Measurements from ENCODE around the gene ZNF3.

ZNF3 gene

DNA sequence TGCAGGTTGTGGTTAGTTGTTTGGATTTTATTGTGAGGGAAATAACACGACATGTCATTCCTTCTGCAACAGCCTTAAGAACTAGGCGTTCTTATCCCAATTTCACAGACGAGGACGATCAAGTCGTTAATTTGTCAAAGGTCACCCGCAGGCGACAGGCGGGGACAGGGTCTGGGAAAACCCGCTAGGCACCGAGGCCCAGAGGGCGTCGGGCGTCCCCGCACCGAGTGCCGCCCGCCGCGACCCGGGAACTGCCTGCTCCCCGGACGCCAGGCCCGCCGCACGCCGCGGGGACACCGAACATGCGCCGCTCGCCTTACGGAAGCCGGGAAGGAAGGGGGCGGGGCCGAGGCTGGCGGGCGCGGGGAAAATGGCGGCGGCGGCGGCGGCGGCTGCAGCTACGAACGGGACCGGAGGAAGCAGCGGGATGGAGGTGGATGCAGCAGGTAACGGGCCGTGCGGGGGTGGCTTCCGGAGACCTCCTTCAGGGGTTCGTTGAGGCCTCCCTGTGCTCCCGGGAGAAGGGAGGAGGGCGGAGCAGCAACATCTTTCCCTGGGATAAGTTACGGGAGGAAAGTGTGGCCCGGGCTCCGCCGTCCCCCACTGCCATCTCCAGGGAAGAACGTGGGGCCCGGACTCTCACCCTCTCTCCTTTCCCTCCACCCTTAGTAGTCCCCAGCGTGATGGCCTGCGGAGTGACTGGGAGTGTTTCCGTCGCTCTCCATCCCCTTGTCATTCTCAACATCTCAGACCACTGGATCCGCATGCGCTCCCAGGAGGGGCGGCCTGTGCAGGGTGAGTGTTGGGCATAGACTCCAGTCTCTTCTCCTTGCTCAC is 7.3 kb upstream of the ZNF3 start, which contains the start of gene COPS6 (continued):
- TF ChIP-seq KLF16 (tag by site-specific recombination; IDR thresholded peaks at IDR 0.05) (peak; percentile 83), ZSCAN30 (tag by site-specific recombination; IDR thresholded peaks at IDR 0.05) (peak; percentile 86), ZNF394 (tag by site-specific recombination; IDR thresholded peaks at IDR 0.05; ENCODE audit: borderline replicate concordance) (peak; percentile 59; the same call in 1 of the 2 replicates), ZNF184 (tag by site-specific recombination; IDR thresholded peaks at IDR 0.05) (0 out of 2 replicates have a peak, but pooled peaks have one; percentile 12), ZNF324 (tag by site-specific recombination; IDR thresholded peaks at IDR 0.05) (0 out of 2 replicates have a peak, but pooled peaks have one; percentile 37), EGR2 (tag by site-specific recombination; IDR thresholded peaks at IDR 0.05; ENCODE audit: low read depth) (peak; percentile 36; the same call in 1 of the 2 replicates), ZFP69B (tag by site-specific recombination; IDR thresholded peaks at IDR 0.05) (peak; percentile 78), ZBTB8A (tag by site-specific recombination; IDR thresholded peaks at IDR 0.05) (peak; percentile 96), PRDM1 (tag by site-specific recombination; IDR thresholded peaks at IDR 0.05) (peak; percentile 80; the same call in 1 of the 2 replicates), ZNF398 (tag by site-specific recombination; IDR thresholded peaks at IDR 0.05) (peak; percentile 33; the same call in 1 of the 2 replicates), SCRT2 (tag by site-specific recombination; IDR thresholded peaks at IDR 0.05) (peak; percentile 26; the same call in 1 of the 2 replicates), ZBTB48 (tag by site-specific recombination; IDR thresholded peaks at IDR 0.05) (no peak), ZNF654 (tag by site-specific recombination; IDR thresholded peaks at IDR 0.05; ENCODE audit: low read depth) (no peak), ZXDB (tag by site-specific recombination; IDR thresholded peaks at IDR 0.05) (peak; percentile 88), ZNF366 (tag by site-specific recombination; conservative IDR thresholded peaks at IDR 0.05) (peak; percentile 28), PBX3 (CRISPR knock-in tag; IDR thresholded peaks at IDR 0.05) (peak; percentile 91; the same call in 1 of the 2 replicates), ZNF2 (tag by site-specific recombination; IDR thresholded peaks at IDR 0.05) (no peak), ZNF843 (tag by site-specific recombination; IDR thresholded peaks at IDR 0.05) (0 out of 2 replicates have a peak, but pooled peaks have one; percentile 45), KLF8 (tag by site-specific recombination; IDR thresholded peaks at IDR 0.05) (peak; percentile 65; the same call in 1 of the 2 replicates), TRIM28 (IDR thresholded peaks at IDR 0.05; ENCODE audit: borderline replicate concordance, low read length) (no peak), KLF10 (tag by site-specific recombination; IDR thresholded peaks at IDR 0.05) (peak; percentile 81), ZNF174 (tag by site-specific recombination; IDR thresholded peaks at IDR 0.05) (no peak), GLIS1 (tag by site-specific recombination; IDR thresholded peaks at IDR 0.05) (peak; percentile 36; the same call in 1 of the 2 replicates)
- TF ChIP-seq, protein P1, sequence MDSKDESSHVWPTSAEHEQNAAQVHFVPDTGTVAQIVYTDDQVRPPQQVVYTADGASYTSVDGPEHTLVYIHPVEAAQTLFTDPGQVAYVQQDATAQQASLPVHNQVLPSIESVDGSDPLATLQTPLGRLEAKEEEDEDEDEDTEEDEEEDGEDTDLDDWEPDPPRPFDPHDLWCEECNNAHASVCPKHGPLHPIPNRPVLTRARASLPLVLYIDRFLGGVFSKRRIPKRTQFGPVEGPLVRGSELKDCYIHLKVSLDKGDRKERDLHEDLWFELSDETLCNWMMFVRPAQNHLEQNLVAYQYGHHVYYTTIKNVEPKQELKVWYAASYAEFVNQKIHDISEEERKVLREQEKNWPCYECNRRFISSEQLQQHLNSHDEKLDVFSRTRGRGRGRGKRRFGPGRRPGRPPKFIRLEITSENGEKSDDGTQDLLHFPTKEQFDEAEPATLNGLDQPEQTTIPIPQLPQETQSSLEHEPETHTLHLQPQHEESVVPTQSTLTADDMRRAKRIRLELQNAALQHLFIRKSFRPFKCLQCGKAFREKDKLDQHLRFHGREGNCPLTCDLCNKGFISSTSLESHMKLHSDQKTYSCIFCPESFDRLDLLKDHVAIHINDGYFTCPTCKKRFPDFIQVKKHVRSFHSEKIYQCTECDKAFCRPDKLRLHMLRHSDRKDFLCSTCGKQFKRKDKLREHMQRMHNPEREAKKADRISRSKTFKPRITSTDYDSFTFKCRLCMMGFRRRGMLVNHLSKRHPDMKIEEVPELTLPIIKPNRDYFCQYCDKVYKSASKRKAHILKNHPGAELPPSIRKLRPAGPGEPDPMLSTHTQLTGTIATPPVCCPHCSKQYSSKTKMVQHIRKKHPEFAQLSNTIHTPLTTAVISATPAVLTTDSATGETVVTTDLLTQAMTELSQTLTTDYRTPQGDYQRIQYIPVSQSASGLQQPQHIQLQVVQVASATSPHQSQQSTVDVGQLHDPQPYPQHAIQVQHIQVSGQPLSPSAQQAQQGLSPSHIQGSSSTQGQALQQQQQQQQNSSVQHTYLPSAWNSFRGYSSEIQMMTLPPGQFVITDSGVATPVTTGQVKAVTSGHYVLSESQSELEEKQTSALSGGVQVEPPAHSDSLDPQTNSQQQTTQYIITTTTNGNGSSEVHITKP (tag by site-specific recombination; IDR thresholded peaks at IDR 0.05), result peak; percentile 96
- TF ChIP-seq, protein P2, sequence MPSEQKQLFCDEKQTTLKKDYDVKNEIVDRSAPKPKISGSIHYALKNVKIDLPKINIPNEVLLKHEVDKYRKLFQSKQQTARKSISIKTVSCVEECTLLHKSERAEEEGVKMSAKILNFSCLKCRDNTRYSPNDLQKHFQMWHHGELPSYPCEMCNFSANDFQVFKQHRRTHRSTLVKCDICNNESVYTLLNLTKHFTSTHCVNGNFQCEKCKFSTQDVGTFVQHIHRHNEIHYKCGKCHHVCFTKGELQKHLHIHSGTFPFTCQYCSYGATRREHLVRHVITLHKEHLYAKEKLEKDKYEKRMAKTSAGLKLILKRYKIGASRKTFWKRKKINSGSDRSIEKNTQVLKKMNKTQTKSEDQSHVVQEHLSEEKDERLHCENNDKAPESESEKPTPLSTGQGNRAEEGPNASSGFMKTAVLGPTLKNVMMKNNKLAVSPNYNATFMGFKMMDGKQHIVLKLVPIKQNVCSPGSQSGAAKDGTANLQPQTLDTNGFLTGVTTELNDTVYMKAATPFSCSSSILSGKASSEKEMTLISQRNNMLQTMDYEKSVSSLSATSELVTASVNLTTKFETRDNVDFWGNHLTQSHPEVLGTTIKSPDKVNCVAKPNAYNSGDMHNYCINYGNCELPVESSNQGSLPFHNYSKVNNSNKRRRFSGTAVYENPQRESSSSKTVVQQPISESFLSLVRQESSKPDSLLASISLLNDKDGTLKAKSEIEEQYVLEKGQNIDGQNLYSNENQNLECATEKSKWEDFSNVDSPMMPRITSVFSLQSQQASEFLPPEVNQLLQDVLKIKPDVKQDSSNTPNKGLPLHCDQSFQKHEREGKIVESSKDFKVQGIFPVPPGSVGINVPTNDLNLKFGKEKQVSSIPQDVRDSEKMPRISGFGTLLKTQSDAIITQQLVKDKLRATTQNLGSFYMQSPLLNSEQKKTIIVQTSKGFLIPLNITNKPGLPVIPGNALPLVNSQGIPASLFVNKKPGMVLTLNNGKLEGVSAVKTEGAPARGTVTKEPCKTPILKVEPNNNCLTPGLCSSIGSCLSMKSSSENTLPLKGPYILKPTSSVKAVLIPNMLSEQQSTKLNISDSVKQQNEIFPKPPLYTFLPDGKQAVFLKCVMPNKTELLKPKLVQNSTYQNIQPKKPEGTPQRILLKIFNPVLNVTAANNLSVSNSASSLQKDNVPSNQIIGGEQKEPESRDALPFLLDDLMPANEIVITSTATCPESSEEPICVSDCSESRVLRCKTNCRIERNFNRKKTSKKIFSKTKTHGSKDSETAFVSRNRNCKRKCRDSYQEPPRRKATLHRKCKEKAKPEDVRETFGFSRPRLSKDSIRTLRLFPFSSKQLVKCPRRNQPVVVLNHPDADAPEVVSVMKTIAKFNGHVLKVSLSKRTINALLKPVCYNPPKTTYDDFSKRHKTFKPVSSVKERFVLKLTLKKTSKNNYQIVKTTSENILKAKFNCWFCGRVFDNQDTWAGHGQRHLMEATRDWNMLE (tag by site-specific recombination; conservative IDR thresholded peaks at IDR 0.05; ENCODE audit: low read depth), result peak; percentile 20; the same call in 1 of the 2 replicates
- TF ChIP-seq, protein P3, sequence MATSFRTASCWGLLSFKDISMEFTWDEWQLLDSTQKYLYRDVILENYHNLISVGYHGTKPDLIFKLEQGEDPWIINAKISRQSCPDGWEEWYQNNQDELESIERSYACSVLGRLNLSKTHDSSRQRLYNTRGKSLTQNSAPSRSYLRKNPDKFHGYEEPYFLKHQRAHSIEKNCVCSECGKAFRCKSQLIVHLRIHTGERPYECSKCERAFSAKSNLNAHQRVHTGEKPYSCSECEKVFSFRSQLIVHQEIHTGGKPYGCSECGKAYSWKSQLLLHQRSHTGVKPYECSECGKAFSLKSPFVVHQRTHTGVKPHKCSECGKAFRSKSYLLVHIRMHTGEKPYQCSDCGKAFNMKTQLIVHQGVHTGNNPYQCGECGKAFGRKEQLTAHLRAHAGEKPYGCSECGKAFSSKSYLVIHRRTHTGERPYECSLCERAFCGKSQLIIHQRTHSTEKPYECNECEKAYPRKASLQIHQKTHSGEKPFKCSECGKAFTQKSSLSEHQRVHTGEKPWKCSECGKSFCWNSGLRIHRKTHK (tag by site-specific recombination; IDR thresholded peaks at IDR 0.05), result no peak

Measured in HEK293 (cell line).